Measurements from ENCODE around the gene BLNK.
"Not testable (repeated sequence)": the region's sequence is repeated elsewhere in the genome, so short reads cannot be mapped to it uniquely, and the experiment has no call there.

BLNK gene

DNA sequence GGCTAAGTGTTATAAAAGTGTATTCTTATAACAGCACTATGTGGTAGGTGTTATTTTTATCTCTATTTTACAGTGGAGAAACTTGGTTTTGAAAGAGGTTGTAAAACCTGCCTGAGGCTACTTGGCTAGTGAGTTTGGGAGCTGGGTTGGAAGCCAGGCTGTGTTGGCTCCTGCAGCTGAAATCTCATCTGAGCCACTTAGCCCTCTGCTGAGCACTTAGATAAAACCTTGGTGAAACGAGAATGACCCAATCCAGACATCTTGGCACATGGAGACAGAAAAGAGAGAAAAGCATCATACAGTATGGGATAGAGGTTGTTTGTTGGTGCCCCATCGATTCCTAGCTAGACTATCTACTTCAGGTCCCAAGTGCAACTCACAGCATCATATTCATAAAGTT, 37.4 kb downstream of the BLNK start:
- in situ Hi-C loops (cut with MboI; ENCODE audit: low sequenced_read_pairs), result no loop called here

DNA sequence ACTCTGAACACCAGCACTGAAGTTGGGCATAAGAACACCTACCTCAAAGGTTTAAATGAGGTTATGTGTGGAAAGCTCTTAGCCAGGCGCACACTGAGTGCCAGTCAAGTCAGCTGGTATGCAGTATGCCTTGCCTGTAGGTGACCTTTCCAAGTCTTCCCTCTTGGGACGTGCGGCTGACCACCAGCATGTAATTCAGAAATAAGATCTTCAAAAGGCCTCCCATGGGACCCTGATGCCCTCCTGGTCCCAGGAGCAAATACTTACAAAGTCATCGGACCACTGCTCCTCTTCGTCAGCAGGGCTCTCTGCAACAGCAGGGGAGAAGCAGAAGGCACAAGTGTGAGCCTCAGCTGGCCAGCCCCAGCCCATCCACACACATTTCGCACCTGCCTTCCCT, 40.8 kb downstream of the BLNK start:
- in situ Hi-C loops (cut with MboI; ENCODE audit: low sequenced_read_pairs), result no loop called here

DNA sequence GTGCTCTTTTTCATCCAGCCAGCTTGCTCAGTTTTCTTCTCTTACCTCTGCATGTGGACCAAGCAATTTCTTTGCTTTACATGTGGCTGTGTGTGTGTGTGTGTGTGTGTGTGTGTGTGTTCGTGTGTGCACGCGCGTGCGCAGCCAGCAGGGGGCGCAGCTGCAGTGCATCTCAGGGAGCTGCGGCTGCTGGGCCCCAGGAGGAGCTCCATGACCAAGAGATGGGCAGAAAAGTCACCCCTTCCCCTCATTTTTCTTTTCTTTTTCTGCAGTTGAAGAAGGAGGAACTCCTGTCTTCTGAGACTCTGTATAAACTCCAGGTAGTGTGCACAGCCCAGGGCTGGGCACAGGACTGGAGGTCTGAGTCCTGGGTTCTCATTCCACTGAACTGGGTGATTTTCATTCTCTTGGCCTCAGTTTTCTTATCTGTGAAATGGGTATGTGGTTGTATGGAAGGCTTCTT, 41.8 kb downstream of the BLNK start:
- in situ Hi-C loops (cut with MboI; ENCODE audit: low sequenced_read_pairs), result no loop called here

DNA sequence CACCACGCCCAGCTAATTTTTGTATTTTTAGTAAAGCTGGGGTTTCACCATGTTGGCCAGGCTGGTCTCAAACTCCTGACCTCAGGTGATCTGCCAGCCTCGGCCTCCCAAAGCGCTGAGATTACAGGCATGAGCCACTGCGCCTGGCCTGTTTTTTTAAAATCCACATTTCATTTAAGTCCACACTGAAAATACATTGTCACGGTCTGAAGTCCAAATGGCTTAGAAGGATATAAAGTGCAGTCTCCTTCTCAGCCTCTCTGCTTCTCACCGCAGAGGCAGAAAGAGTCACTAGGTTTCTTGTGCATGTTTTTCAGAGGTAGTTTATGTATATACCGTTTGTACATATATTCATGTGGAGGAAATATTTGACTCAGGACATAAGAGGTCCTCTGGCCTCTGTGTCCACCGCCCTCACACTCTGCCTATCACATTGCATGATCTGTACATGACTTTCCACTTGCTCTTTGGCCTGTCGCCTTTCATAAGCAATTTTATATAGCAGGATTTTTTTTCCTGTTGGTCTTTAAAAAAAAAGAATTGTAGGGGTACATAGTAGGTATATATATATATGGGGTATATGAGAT, 42.9 kb downstream of the BLNK start:
- in situ Hi-C loops (cut with MboI; ENCODE audit: low sequenced_read_pairs), result no loop called here

DNA sequence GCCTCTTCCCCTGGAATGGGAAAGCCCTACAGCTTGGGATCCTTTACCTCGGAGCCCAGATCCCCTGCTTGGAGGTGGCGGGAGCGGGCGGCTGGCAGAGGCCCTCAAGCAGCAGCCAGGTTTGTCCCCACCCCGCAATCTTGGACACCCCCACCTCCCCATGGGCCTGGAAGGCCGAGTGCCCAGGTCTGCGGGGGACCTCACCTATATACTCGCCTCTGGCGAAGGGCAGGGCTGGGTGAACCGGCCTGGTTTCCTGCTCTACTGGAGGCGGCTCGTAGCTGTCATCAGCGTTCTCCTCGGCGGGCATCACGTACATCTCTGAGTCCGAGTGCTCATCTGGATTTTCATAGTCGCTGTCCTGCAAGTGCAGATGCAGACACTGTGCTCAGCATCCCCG, 44.2 kb downstream of the BLNK start:
- in situ Hi-C loops (cut with MboI; ENCODE audit: low sequenced_read_pairs), result no loop called here

DNA sequence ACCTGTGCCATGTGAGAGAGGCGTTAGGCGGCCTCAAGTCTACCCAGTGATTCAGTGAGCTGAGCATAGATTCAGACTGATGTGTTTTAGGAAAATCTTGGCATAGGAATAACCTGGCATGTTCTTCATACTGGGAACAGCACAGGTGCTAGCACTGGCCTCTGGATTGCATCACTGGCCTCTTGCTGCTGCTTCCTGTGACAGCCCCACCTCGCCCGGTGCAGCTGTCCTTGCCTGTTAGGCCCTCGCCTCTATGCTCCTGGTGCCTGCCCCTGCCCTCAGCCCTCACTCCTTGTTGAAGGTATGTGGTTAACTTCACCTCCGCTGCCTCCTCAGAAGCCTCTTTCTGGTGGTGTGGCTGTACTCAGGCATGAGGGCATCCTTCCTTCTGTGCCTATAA, 46.2 kb downstream of the BLNK start:
- in situ Hi-C loops (cut with MboI; ENCODE audit: low sequenced_read_pairs), result no loop called here

DNA sequence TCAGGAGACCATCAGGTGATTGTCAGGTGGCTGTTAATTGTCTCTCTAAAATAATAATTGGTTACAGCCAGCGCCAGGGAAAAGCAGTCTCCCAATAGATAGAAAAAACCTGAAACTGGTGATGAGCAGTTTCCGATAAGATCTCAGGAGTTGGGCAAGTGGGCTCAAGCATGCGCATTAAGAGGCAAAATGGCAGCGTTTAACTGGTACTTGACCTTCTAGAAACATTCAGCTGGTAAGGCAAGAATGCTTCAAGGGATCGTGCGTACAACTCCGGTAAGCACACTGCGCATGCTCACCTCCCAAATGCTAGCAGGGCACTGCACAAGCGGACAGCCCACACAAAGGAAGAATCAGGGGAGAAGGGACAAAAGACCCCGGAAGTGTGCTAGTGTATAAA, 48.5 kb downstream of the BLNK start:
- in situ Hi-C loops (cut with MboI; ENCODE audit: low sequenced_read_pairs), result no loop called here

DNA sequence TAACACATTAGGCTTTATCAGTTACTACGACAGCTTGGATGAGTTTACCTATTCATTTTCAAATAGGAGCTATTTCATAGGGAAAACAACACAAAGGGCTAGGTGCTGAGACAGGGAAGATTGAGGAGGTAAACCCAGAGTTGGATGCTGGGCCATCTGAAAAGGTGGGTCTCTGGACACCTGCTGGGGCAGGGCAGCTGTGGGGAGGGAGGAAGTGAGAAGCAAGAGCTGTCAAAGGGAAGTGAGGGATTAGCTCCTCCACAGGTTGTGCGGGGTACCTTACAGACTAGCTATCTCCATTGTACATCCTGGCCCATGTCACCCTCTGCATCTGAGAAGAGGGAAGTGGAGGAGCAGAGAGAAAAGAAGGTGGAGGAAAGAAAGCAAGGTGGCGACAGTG, 48.9 kb downstream of the BLNK start:
- in situ Hi-C loops (cut with MboI; ENCODE audit: low sequenced_read_pairs), result no loop called here

DNA sequence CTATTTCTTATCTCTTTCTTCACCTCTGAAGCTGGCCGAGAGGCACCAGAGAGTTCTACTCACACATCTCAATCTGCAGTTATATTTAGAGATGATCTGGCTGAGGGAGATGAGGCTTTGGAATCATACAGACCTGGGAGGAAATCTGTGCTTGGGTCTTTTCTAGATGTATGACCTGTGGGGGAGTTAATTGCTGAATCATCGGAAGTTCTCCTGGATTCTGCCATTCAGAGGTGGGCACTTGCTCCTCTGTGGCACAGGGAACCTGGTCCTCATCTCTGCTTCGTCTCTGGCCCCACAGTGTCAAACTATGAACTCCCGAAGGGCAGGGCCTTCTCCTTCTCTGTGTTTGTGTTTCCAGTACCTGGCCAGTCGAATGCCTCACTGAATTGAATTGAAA, 52.5 kb downstream of the BLNK start:
- in situ Hi-C loops (cut with MboI; ENCODE audit: low sequenced_read_pairs), result no loop called here

DNA sequence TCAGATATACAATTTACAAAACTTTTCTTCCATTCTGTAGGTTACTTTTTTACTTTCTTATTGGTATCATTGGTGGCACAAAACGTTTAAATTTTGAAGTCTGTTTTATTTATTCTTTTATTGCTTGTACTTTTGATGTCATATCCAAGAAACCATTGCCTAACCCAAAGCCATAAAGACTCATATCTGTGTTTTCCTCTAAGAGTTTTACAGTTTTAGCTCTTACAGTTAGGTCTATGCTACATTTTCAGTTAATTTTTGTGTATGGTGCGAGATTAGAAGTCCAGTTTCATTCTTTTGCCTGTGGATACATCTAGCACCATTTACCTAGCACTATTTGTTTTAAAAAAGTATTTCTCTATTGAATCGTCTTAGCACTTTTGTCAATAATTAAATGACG, 53.7 kb downstream of the BLNK start:
- in situ Hi-C loops (cut with MboI; ENCODE audit: low sequenced_read_pairs), result no loop called here

DNA sequence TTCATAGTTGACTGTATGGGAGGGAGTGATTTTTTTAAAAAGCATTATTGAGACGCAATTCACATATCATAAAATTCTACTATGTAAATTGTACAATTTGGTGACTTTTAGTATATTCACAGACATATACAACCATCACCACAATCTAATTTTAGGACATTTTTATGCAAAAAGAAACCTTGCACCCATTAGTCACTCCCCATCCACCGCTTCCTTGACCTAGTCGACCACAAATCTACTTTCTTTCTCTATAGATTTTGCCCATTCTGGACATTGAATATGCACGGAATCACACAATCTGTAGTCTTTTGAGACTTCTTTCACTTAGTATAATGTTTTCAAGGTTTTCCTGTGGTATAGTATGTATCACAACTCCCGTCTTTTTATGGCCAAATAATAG, 54.6 kb downstream of the BLNK start:
- in situ Hi-C loops (cut with MboI; ENCODE audit: low sequenced_read_pairs), result no loop called here

DNA sequence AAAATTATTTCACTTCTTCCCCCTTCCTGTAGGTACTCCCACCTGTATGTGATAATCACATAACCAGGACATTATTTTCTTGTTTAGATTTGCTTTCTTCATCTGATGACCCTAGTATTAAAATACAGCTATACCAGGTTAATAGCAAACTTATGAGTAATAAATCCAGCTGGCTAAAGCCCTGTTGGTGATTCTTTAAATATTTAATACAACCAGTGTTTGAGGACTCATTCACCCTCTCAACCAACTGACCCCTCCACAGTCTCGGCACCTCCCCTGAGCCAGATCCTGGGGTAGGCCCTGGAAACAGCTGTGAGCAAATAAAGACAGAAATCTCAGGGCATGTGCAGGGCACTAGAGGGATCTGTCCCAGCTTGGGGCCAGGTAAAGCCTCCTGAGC, 58.5 kb downstream of the BLNK start:
- in situ Hi-C loops (cut with MboI; ENCODE audit: low sequenced_read_pairs), result no loop called here

DNA sequence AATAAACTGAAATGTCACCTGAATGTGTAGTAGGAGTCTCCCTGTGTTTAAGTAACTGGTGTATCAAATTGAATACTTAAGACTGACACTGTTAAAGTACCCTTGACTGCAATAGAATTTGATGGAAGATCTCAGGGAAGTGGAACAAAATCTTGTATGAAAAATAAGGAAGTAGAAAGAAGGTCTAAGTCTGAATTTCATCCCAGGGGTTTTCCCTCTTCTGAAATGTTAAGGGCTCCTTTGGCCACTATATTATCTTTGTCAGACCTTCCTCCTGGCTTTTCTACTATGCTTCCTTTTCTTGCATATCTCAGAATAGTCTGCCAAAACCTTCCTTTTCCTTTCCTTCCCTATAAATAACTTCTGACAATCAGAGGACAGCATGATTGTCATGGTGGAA, 59.6 kb downstream of the BLNK start:
- in situ Hi-C loops (cut with MboI; ENCODE audit: low sequenced_read_pairs), result no loop called here

DNA sequence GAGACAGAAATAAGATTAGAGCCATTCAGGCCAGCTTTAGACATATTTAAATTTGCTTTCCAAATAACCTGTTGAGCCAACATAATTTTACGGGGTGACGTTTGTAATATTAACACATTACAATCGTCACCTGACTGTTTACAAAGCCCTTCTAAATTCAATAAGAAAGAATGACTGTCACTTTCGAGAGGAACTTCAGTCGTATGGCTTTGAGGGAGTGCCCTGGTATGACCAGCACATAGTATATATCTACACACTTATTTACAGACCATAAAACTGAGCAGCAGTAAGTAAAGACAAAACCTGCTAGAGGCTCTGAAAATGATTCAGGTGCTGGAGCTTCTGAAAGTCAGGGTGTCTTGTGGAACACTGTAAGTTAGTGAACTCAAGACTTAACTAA, 62.4 kb downstream of the BLNK start:
- in situ Hi-C loops (cut with MboI; ENCODE audit: low sequenced_read_pairs), result no loop called here

DNA sequence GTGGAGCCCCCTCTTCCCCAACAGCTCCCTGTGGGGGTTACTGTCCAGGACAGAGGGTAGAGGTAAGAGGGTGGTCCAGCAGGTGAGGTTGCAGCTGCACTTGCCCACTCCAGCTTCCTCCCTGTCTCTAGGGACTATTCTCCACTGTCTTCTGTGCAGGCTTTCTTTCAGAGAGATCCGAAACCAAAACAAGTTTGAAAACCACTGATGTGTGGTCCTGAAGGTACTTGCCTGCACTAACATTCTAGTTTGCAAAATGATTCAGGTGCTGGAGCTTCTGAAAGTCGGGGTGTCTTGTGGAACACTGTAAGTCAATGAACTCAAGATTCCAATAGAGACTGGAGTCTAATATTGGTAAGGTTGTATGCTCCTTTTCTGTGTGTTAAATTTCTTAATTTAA, 63.1 kb downstream of the BLNK start:
- in situ Hi-C loops (cut with MboI; ENCODE audit: low sequenced_read_pairs), result no loop called here

DNA sequence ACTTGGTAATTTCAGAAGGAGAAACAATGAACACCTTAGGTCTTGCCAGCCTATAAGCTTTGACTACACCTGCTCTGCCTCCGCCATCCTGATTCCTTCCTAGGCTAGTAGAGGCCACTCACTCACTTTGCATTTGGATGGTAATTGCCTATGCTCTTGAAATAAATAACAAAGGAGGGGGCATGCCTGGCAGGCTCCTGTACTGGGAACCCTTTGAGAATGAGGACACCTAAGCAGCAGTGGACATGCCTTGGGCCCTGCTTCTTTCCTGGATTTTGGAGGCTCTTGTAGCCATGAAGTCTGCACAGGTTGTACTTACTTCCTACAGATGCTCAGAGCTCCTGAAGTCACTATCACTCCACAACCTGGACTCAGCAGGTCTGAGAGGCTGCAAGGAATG, 65.8 kb downstream of the BLNK start:
- in situ Hi-C loops (cut with MboI; ENCODE audit: low sequenced_read_pairs), result no loop called here

DNA sequence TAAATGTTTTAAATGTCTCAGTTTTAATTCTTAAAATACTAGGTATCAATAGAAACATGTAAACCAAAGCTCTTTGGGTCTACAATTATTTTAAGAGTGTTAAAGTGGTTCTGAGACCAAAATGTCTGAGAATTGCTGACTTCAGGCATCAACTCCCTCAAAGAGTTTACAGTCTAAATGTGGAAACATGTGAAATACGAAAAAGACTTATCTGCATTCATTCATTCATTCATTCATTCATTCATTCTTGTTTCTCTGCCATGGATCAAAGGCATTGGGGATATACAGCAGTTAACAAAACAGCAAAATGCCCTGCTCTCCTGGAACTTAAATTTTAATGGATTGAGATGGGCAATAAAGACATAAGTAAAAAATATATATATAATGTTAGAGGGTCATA, 69.8 kb downstream of the BLNK start:
- in situ Hi-C loops (cut with MboI; ENCODE audit: low sequenced_read_pairs), result no loop called here

DNA sequence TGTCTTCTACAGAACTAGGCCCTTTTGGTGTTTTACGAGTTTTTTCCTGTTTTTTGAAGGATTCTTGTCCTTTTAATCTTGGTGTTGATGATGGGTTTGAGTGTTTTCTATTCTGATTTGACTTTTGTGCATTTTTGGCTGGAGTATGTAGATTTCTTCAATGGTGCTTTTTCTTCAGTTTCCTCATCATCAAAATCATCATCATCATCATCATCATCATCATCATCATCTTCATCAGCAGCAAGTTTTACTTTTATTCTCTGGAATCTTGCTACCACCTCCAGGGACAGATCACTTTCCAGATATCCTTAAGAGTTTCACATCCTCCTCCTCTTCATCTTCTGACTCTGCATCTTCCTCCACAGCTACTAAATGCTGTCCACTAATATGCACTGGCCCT, 81.9 kb downstream of the BLNK start:
- in situ Hi-C loops (cut with MboI; ENCODE audit: low sequenced_read_pairs), result not testable (repeated sequence)

DNA sequence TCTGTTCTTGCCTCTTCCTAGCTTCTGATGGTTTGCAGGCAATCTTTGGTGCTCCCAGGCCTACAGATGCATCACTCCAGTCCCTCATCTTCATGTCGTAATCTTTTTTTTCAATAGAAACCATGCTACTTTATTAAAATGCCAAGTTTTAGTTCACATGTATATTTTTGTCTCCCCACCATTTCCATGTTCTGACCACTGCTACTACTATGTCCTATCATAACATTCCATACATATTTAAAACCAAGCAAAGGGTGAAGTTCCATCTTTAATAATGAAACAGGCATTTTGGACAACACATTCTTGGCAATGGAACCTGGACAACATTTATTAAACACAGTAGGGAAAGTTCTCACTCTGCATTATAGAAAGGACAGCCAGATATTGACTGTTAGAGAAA, 82.5 kb downstream of the BLNK start:
- in situ Hi-C loops (cut with MboI; ENCODE audit: low sequenced_read_pairs), result no loop called here

DNA sequence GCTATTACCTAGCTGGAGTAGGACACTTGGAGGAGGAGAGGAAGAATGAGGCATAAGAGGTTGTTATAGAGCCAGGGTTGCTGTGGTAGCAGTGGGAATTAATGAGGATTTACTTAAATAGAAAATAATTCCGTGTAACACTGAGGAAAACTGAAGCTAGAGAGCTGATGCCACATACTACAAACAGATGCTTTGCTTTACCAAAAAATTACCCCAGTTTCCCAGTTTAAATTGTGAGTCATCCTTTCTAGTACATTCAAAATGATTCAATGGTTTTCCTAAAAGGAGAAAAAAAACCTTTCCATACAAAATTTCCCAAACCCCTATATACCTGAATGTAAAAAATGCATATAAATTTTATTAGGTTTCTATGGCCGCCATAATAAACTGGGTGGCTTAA, 82.9 kb downstream of the BLNK start:
- in situ Hi-C loops (cut with MboI; ENCODE audit: low sequenced_read_pairs), result no loop called here

DNA sequence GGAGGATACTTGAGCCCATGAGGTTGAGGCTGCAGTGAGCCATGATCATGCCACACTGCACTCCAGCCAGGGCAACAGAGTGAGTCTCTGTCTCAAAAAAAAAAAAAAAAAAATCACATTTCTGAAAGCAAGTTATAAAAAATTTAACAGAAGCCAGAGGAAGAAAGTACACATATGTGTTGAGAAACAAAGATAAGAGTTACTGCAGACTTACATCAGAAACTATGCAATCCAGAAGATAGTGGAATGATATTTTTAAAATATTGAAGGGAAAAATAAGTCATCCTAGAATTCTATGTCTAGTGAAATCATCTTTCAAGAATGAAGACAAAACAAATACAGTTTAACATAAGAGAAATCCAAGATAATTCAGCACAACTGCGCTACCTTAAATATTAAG, 94.4 kb downstream of the BLNK start:
- in situ Hi-C loops (cut with MboI; ENCODE audit: low sequenced_read_pairs), result no loop called here

DNA sequence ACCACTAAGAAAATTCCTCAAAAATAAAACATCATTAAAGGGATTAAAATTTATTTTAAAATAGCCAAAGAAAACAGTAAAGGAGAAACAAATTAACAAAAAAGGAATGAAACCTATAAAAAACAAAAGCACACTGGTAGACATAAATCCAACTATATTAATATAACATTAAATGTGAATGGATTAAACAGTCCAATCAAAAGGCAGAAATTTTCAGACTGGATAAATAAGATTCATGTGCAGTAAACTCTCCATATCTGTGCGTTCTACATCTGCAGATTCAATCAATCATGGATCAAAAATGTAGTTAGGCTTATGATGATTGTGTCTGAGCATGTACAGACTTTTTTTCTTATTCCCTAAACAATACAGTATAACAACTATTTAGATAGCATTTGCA, 98.7 kb downstream of the BLNK start:
- in situ Hi-C loops (cut with MboI; ENCODE audit: low sequenced_read_pairs), result no loop called here

DNA sequence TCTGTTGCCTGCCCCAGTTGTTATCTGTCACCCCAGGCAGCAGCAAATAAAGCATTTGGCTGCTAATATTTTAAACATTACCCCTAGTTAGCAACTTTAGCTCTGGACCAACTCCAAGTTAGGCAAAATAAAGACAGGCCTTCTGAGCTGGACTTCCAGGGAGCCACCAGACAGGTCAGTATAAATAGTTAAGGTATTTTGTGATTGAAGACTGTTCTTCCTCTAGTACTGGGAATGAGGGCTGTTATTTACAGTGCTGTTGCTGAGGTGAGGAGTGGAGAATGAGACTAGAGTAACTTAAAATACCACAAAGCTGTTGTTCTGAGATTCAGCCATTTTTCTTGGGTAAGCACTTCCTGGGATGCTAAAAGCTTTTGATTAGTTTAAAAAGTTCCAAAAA, 101.1 kb downstream of the BLNK start:
- in situ Hi-C loops (cut with MboI; ENCODE audit: low sequenced_read_pairs), result no loop called here

DNA sequence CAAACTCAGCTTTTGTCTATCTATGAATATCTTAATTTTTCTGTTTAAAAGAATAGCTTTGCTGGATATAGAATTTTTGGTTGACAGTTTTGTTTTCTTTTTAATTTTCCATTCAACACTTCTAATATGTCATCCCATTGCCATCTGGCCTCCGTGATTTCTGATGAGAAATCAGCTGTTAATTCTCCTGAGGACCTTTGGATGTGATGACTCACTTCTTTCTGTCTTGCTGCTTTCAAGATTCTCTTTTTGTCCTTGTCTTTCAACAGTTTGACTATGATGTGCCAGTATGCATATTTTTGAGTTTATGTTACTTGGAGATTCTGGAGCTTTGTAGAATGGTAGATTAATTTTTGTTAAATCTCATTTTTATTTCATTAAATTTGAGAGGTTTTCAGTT, 102.8 kb downstream of the BLNK start:
- in situ Hi-C loops (cut with MboI; ENCODE audit: low sequenced_read_pairs), result no loop called here

Measured in HL-60/S4 treated with phorbol 12-myristate 13-acetate at 8.2 ng/mL for 4 days and 3 days (cell line).